Gastroesophageal sphincter (tissue), 4 donors: Measurements from ENCODE around the gene DNM3. TPM values are rescaled to one million over a fixed set of nuclear protein-coding genes. Genes with fewer than 3 reads are reported as not detected.
A peak's percentile ranks its signal among the peaks of the same experiment; 100 is the strongest.

ENCODE experiments used
- ATAC-seq: fragments of 150-250 bp; one replicate; pipeline ENCODE4 v1.9.1; 2016; ENCODE audit warnings: mild to moderate bottlenecking, moderate library complexity
- H3K27ac ChIP-seq, 4 donors: fragments of 200-600 bp; sonication (generic) in 3 of 4; 1 replicate in 3 of 4; 2 replicates in 1 of 4; pipeline ENCODE4 v1.5.1; 2016 to 2019
- H3K27me3 ChIP-seq: fragments of 200-600 bp; sonication (generic); one replicate; pipeline ENCODE4 v1.5.1; 2019
- H3K36me3 ChIP-seq, 2 donors: fragments of 200-600 bp; sonication (generic); one replicate each; pipeline ENCODE4 v1.5.1; 2019; ENCODE audit warnings: control low read depth in 1 of 2
- H3K4me1 ChIP-seq, 3 donors: fragments of 200-600 bp; sonication (generic); 1 replicate in 2 of 3; 2 replicates in 1 of 3; pipeline ENCODE4 v1.5.1; 2016 to 2019; ENCODE audit warnings: control low read depth in 2 of 3
- H3K4me3 ChIP-seq, 2 donors: fragments of 200-600 bp; sonication (generic); one replicate each; pipeline ENCODE4 v1.5.1; 2019; ENCODE audit warnings: mild to moderate bottlenecking in 1 of 2, moderate library complexity in 1 of 2
- H3K9me3 ChIP-seq, 3 donors: fragments of 200-600 bp; sonication (generic); one replicate each; pipeline ENCODE4 v1.5.1; 2017 to 2019; ENCODE audit warnings: control low read depth in 2 of 3
- EP300 ChIP-seq: sonication (generic); formaldehyde crosslinking; IDR thresholded peaks from one replicate; pipeline ENCODE4 v1.6.1; 2017; ENCODE audit warnings: antibody characterized with exemption, mild to moderate bottlenecking
- POLR2A ChIP-seq, 2 donors: fragments of 450-650 bp; IDR thresholded peaks; one replicate each; pipeline ENCODE4 v1.6.1; 2017; ENCODE audit warnings: antibody characterized with exemption in 2 of 2, mild to moderate bottlenecking in 2 of 2, moderate library complexity in 1 of 2
- POLR2AphosphoS5 ChIP-seq: sonication (generic); formaldehyde crosslinking; IDR thresholded peaks from one replicate; pipeline ENCODE4 v1.6.1; 2017; ENCODE audit warnings: antibody characterized with exemption
- WGBS, 2 donors: methylation state at CpG; one replicate each; pipeline ENCODE4 v1.1.5; 2018; ENCODE audit warnings: low coverage in 1 of 2; 5-methylcytosine and 5-hydroxymethylcytosine counted together
- total RNA-seq, 4 donors: library from RNA; depleted of rRNA; stranded (reverse); fragments of >200 nt; gene quantifications; one replicate each; pipeline ENCODE4 v1.1.0, GENCODE V29; 2016
- TF ChIP-seq, protein P1 (sequence below), 4 experiments: fragments of 200-600 bp in 2 of 4; fragments of 450-650 bp in 2 of 4; sonication (generic) in 1 of 4; IDR thresholded peaks; one replicate each; pipeline ENCODE4 v1.5.1; 2017 to 2019; ENCODE audit warnings: antibody characterized with exemption in 4 of 4, mild to moderate bottlenecking in 2 of 4, moderate library complexity in 2 of 4

DNM3 gene
- total RNA-seq, 4 donors from 2014 or later: 1.9 to 5.0 (median 3.9) TPM

DNA sequence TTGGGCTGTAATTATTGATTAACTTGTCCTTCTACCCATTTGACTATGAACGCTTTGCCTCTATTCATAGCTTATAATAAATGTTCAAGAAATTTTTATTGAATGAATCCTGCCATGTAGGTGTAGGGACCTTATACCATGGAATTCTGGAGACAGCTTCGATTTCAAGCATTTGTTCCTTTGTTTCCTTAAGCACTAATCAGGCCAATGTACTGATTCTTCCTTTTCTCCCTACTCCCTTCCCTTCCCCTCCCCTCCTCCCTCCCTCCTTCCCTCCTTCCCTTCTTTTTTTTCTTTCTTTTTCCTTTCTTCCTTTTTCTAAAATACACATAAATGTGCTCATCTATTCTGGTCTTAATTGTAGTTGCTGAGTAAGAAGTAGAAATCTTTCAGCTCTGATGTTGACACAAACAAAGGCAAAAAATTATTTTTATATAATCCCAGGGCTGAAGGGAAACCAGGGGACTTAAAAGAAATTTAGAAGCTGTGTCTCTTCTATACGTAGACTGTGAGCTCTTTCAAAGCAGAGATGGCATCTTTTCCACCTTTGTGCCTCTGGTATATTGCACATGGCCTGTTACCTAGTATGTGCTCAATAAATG, 24.9 kb upstream of the DNM3 start:
- Histone ChIP-seq H3K4me3 (no peak overlapping the region), H3K36me3 (no peaks in the 10 kb centered on the region), H3K4me1 (peaks cover 0 to 5% (median 3%) of the 10 kb centered on the region in 3 donors), H3K27ac (no peak overlapping the region), H3K9me3 (no peaks in the 10 kb centered on the region), H3K27me3 (no peaks in the 10 kb centered on the region)
- no peak for ATAC-seq
- 64 to 77% methylated on average over 1 to 3 of the region's 3 CpGs for WGBS, 2 donors
- TF ChIP-seq, protein P1, sequence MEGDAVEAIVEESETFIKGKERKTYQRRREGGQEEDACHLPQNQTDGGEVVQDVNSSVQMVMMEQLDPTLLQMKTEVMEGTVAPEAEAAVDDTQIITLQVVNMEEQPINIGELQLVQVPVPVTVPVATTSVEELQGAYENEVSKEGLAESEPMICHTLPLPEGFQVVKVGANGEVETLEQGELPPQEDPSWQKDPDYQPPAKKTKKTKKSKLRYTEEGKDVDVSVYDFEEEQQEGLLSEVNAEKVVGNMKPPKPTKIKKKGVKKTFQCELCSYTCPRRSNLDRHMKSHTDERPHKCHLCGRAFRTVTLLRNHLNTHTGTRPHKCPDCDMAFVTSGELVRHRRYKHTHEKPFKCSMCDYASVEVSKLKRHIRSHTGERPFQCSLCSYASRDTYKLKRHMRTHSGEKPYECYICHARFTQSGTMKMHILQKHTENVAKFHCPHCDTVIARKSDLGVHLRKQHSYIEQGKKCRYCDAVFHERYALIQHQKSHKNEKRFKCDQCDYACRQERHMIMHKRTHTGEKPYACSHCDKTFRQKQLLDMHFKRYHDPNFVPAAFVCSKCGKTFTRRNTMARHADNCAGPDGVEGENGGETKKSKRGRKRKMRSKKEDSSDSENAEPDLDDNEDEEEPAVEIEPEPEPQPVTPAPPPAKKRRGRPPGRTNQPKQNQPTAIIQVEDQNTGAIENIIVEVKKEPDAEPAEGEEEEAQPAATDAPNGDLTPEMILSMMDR (IDR thresholded peaks at IDR 0.05): no peak
- TF ChIP-seq POLR2AphosphoS5 (no peak), EP300 (no peak), POLR2A (IDR thresholded peaks at IDR 0.05) (no peak)

DNA sequence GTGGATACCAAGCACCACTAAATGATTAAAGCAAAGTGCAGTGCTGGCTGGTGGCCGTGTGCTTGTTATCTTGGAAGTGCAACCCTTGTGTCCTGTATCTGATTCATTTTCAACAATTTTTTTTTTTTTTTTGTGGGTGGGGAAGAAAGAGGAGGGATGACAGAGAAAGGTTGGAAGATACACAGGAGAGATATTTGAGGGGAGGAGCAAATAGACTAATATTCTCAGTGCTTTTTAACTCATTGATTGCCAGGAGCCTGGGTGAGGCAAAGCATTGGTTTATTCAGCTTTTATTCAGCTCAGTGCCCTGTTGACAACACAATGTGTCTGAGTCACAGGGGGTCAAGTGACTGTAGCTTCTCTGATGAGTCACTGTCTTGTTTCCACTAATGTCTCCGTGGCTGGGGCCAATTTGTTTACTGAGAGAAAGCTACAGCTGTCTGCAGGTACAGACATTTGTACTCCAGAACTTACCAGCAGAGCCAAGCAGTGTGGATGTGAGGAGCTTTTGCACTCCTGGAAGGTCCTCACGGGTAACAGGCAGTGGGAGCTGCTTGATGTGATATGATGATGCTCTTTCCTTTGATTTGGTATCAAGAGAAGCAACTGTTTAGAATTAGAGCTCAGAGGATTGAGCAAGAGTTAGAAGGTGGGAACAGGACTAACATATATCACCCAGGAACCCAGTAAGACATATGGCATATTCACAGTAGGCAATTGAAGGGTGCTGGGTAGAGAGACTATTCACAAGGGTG, 23.6 kb upstream of the DNM3 start:
- 2 to 23% methylated on average over 1 to 2 of the region's 3 CpGs for WGBS, 2 donors
- ATAC-seq: peak; percentile 69
- Histone ChIP-seq H3K27me3 (no peaks in the 10 kb centered on the region), H3K4me1 (peaks cover 0 to 5% (median 3%) of the 10 kb centered on the region in 3 donors), H3K36me3 (no peaks in the 10 kb centered on the region), H3K27ac (no peak overlapping the region), H3K4me3 (no peak overlapping the region), H3K9me3 (no peaks in the 10 kb centered on the region)
- TF ChIP-seq EP300 (no peak), POLR2A (IDR thresholded peaks at IDR 0.05) (no peak), POLR2AphosphoS5 (no peak)
- TF ChIP-seq, protein P1 (IDR thresholded peaks at IDR 0.05): no peak

DNA sequence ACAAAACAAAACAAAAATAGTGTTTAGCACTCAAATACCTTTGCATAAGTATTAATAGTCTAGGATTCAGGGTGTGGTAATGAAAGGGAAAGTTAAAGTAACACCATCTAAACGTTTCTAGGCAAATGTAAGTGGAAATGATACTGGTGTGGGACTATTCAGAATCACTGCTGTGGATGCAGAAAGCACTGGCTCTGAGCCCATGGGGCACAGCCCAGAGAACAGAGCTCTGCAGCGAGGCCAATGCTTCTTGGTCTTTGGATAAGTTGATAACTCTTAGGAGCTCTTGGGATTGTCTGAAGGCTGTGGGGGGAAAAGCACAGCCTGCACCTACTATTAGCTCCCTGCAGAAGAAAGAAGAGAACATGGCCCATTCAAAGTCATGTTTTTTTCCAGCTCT, 21.4 kb upstream of the DNM3 start:
- 31 to 50% methylated on average over 1 to 2 of the region's 2 CpGs for WGBS, 2 donors
- no peaks in the 10 kb centered on the region for H3K36me3 ChIP-seq
- peaks cover 0 to 5% (median 3%) of the 10 kb centered on the region in 3 donors for H3K4me1 ChIP-seq
- H3K27me3 ChIP-seq: no peaks in the 10 kb centered on the region
- TF ChIP-seq EP300 (no peak), POLR2AphosphoS5 (no peak), POLR2A (IDR thresholded peaks at IDR 0.05) (no peak)
- TF ChIP-seq, protein P1 (IDR thresholded peaks at IDR 0.05): no peak
- H3K27ac ChIP-seq: no peak overlapping the region
- H3K4me3 ChIP-seq: no peak overlapping the region
- no peak for ATAC-seq
- H3K9me3 ChIP-seq: no peaks in the 10 kb centered on the region

DNA sequence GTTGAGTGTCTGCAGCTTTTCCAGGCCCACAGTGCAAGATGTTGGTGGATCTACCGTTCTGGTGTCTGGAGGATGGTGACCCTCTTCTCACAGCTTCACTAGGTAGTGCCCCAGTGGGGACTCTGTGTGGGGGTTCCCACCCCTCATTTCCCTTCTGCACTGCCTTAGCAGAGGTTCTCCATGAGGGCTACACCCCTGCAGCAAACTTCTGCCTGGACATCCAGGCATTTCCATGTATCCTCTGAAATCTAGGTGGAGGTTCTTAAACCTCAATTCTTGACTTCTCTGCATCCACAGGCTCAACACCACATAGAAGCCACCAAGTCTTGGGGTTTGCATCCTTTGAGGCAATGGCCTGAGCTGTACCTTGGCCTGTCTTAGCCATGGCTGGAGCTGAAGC, 14.3 kb upstream of the DNM3 start:
- TF ChIP-seq POLR2A (IDR thresholded peaks at IDR 0.05) (no peak), POLR2AphosphoS5 (no peak), EP300 (no peak)
- TF ChIP-seq, protein P1 (IDR thresholded peaks at IDR 0.05): no peak
- no peak for ATAC-seq
- Histone ChIP-seq H3K9me3 (peaks cover 0 to 8% (median 0%) of the 10 kb centered on the region in 3 donors), H3K4me3 (no peak overlapping the region), H3K36me3 (no peaks in the 10 kb centered on the region), H3K4me1 (no peaks in the 10 kb centered on the region), H3K27me3 (no peaks in the 10 kb centered on the region), H3K27ac (no peak overlapping the region)
- WGBS, 2 donors: 50 to 100% methylated on average over 1 of the region's 1 CpG

DNA sequence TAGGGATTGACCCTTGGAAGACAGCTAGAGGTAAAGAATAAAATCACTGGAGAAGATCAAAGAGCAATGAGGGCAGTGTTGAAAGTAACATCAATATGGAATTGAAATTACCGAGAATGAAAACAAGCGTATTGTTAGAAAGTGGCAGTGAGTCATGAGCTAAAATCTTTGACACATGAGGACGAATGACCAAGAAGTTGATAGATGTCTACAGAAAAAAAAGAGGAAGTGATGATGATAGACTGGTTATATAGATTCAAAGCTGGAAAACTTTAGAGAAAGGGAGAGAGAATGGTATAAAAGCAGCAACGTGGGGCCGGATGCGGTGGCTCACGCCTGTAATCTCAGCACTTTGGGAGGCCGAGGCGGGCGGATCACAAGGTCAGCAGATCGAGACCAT, 12.5 kb upstream of the DNM3 start:
- H3K27me3 ChIP-seq: no peaks in the 10 kb centered on the region
- no peaks in the 10 kb centered on the region for H3K4me1 ChIP-seq
- ATAC-seq: no peak
- H3K27ac ChIP-seq: no peak overlapping the region
- WGBS, 2 donors: 91% methylated on average over 11 of the region's 11 CpGs; no CpG with 5 or more reads in 1 of the 2 donors
- H3K4me3 ChIP-seq: no peak overlapping the region
- H3K36me3 ChIP-seq: no peaks in the 10 kb centered on the region
- peaks cover 0 to 8% (median 0%) of the 10 kb centered on the region in 3 donors for H3K9me3 ChIP-seq
- TF ChIP-seq POLR2AphosphoS5 (no peak), POLR2A (IDR thresholded peaks at IDR 0.05) (no peak), EP300 (no peak)
- TF ChIP-seq, protein P1 (IDR thresholded peaks at IDR 0.05): no peak
